ENCODE measurements around the gene TACC3. TPM values are rescaled to one million over a fixed set of nuclear protein-coding genes. Genes with fewer than 3 reads are reported as not detected.

TACC3 gene
- total RNA-seq, 1 donor from 2014 or later = 15.9 TPM

- Mint-ChIP-seq H3K27ac (ENCODE audit: unreplicated experiment) (no peak overlapping the region), H3K4me3 (ENCODE audit: unreplicated experiment) (peak overlapping the region; percentile 54), H3K27me3 (ENCODE audit: low read depth) (no peaks in the 10 kb centered on the region), H3K36me3 (ENCODE audit: low read depth) (no peaks in the 10 kb centered on the region), H3K4me1 (ENCODE audit: low read depth) (no peaks in the 10 kb centered on the region), H3K9me3 (ENCODE audit: low read depth) (no peaks in the 10 kb centered on the region)
- no peak for DNase-seq (ENCODE audit: low spot score)
- no peak for TF ChIP-seq CTCF (IDR thresholded peaks at IDR 0.05)
Observed at GRCh38 chr4:1768367-1769034, 47.2 kb downstream of the TACC3 start.

- no peak for TF ChIP-seq CTCF (IDR thresholded peaks at IDR 0.05)
- DNase-seq (ENCODE audit: low spot score) = no peak
- no peaks in the 10 kb centered on the region for H3K9me3 Mint-ChIP-seq (ENCODE audit: low read depth)
- H3K27ac Mint-ChIP-seq (ENCODE audit: unreplicated experiment) = no peak overlapping the region
- H3K27me3 Mint-ChIP-seq (ENCODE audit: low read depth) = no peaks in the 10 kb centered on the region
- no peaks in the 10 kb centered on the region for H3K36me3 Mint-ChIP-seq (ENCODE audit: low read depth)
- H3K4me3 Mint-ChIP-seq (ENCODE audit: unreplicated experiment) = no peak overlapping the region
- H3K4me1 Mint-ChIP-seq (ENCODE audit: low read depth) = no peaks in the 10 kb centered on the region
Observed at GRCh38 chr4:1769692-1770091, 48.4 kb downstream of the TACC3 start.

- TF ChIP-seq CTCF (IDR thresholded peaks at IDR 0.05) = no peak
Observed at GRCh38 chr4:1770245-1770644, 48.9 kb downstream of the TACC3 start.

GRCh38 chr4:1770791-1771231, 49.5 kb downstream of the TACC3 start:
- Mint-ChIP-seq H3K4me1 (ENCODE audit: low read depth) (no peaks in the 10 kb centered on the region), H3K36me3 (ENCODE audit: low read depth) (no peaks in the 10 kb centered on the region), H3K27me3 (ENCODE audit: low read depth) (no peaks in the 10 kb centered on the region), H3K4me3 (ENCODE audit: unreplicated experiment) (no peak overlapping the region), H3K27ac (ENCODE audit: unreplicated experiment) (no peak overlapping the region), H3K9me3 (ENCODE audit: low read depth) (no peaks in the 10 kb centered on the region)
- DNase-seq (ENCODE audit: low spot score) = no peak
- TF ChIP-seq CTCF (IDR thresholded peaks at IDR 0.05) = no peak

More at GRCh38 chr4:1770245-1770644, 48.9 kb downstream of the TACC3 start:
- DNase-seq (ENCODE audit: low spot score) = no peak
- H3K4me1 Mint-ChIP-seq (ENCODE audit: low read depth) = no peaks in the 10 kb centered on the region
- no peaks in the 10 kb centered on the region for H3K27me3 Mint-ChIP-seq (ENCODE audit: low read depth)
- H3K27ac Mint-ChIP-seq (ENCODE audit: unreplicated experiment) = no peak overlapping the region
- H3K36me3 Mint-ChIP-seq (ENCODE audit: low read depth) = no peaks in the 10 kb centered on the region
- H3K4me3 Mint-ChIP-seq (ENCODE audit: unreplicated experiment) = no peak overlapping the region
- no peaks in the 10 kb centered on the region for H3K9me3 Mint-ChIP-seq (ENCODE audit: low read depth)

- no peaks in the 10 kb centered on the region for H3K27me3 Mint-ChIP-seq (ENCODE audit: low read depth)
- H3K36me3 Mint-ChIP-seq (ENCODE audit: low read depth) = no peaks in the 10 kb centered on the region
- no peak for TF ChIP-seq CTCF (IDR thresholded peaks at IDR 0.05)
- no peak for DNase-seq (ENCODE audit: low spot score)
- H3K27ac Mint-ChIP-seq (ENCODE audit: unreplicated experiment) = no peak overlapping the region
- H3K9me3 Mint-ChIP-seq (ENCODE audit: low read depth) = no peaks in the 10 kb centered on the region
- H3K4me3 Mint-ChIP-seq (ENCODE audit: unreplicated experiment) = no peak overlapping the region
- H3K4me1 Mint-ChIP-seq (ENCODE audit: low read depth) = no peaks in the 10 kb centered on the region
Observed at GRCh38 chr4:1771555-1772305, 50.4 kb downstream of the TACC3 start.
